ENCODE measurements around the gene LRRC27. TPM values are rescaled to one million over a fixed set of nuclear protein-coding genes. Genes with fewer than 3 reads are reported as not detected.

The LRRC27 gene
- total and polyA plus RNA-seq, 2 of the 4 experiments (the other 2 are of a cell fraction): 3.8 to 5.3 TPM

GRCh38 chr10:132364594-132364970 lies 32.6 kb downstream of the LRRC27 start:
- no peak overlapping the region for H2AK5ac ChIP-seq (ENCODE audit: low read depth, low read length)
- no peaks in the 10 kb centered on the region for H4K20me1 ChIP-seq (ENCODE audit: insufficient read depth, low read length)
- H3K9ac ChIP-seq (ENCODE audit: low read depth, low read length): no peak overlapping the region
- intact Hi-C loops (cut with micrococcal nuclease) (no loop called here), in situ Hi-C loops (cut with MboI; ENCODE audit: low sequenced_read_pairs) (no loop called here), dilution Hi-C loops (cut with HindIII; ENCODE audit: low sequenced_read_pairs, unreplicated experiment) (no loop called here)
- no peak overlapping the region for H3K14ac ChIP-seq (replicated peaks; ENCODE audit: low read depth, low read length)
- no peak overlapping the region for H4K91ac ChIP-seq (ENCODE audit: insufficient read depth, low read depth, low read length)
- no peak overlapping the region for H3K4ac ChIP-seq (ENCODE audit: low read depth, low read length)
- H2AFZ ChIP-seq (replicated peaks; ENCODE audit: low read length, poor library complexity): no peak overlapping the region
- H3K56ac ChIP-seq (ENCODE audit: extremely low read depth, insufficient read depth, low read length): no peak overlapping the region
- POLR2A ChIA-PET (ENCODE audit: unreplicated experiment): no interaction called here
- H3K4me3 ChIP-seq (ENCODE audit: insufficient read depth, low read depth, low read length): no peak overlapping the region
- no peak overlapping the region for H3K18ac ChIP-seq (ENCODE audit: low read depth, low read length)
- peaks cover 9% of the 10 kb centered on the region; the same call in 1 of the 2 replicates for H3K36me3 ChIP-seq (ENCODE audit: control insufficient read depth, insufficient read depth, low read length)
- H3K9me3 ChIP-seq (ENCODE audit: control insufficient read depth, insufficient read depth, low read length): no peaks in the 10 kb centered on the region
- no peak overlapping the region for H3K4me2 ChIP-seq (ENCODE audit: low read depth, low read length)
- H2BK15ac ChIP-seq (ENCODE audit: low read depth, low read length): no peak overlapping the region
- no peak for DNase-seq
- no peak for ATAC-seq (ENCODE audit: low read depth)
- no peaks in the 10 kb centered on the region for H3K4me1 ChIP-seq (ENCODE audit: control insufficient read depth, insufficient read depth, low read length)
- H3K9me1 ChIP-seq (ENCODE audit: insufficient read depth, low read length): 0 out of 2 replicates have a peak, but pooled peaks cover 5% of the 10 kb centered on the region
- no peak overlapping the region for H3K23ac ChIP-seq (ENCODE audit: low read depth, low read length)
- H3K27ac ChIP-seq (ENCODE audit: insufficient read depth, low read length): no peak overlapping the region
- H2BK20ac ChIP-seq (ENCODE audit: low read depth, low read length): no peak overlapping the region
- TF ChIP-seq CTCF (conservative IDR thresholded peaks at IDR 0.05; ENCODE audit: low read depth, low read length) (no peak), POLR2A (IDR thresholded peaks at IDR 0.05; ENCODE audit: low read depth, low read length) (no peak), SMC3 (IDR thresholded peaks at IDR 0.05; ENCODE audit: low read depth, low read length) (no peak), MAFK (IDR thresholded peaks at IDR 0.05; ENCODE audit: low read depth, low read length) (no peak), MAZ (IDR thresholded peaks at IDR 0.05; ENCODE audit: borderline replicate concordance, low read depth, low read length) (no peak), FOS (IDR thresholded peaks at IDR 0.05; ENCODE audit: low read depth, low read length) (no peak), BHLHE40 (IDR thresholded peaks at IDR 0.05; ENCODE audit: low read depth, low read length) (no peak), ELK1 (IDR thresholded peaks at IDR 0.05; ENCODE audit: borderline replicate concordance, low read depth, low read length) (no peak), NFE2L2 (IDR thresholded peaks at IDR 0.05; ENCODE audit: low read depth, low read length) (no peak)
- no peak overlapping the region for H2AK9ac ChIP-seq (replicated peaks; ENCODE audit: low read depth, low read length, poor library complexity)
- H4K5ac ChIP-seq (ENCODE audit: low read depth, low read length): no peak overlapping the region
- CTCF ChIA-PET: no interaction called here
- no peaks in the 10 kb centered on the region for H3K79me1 ChIP-seq (ENCODE audit: low read depth in 1 of 2, low read length in 2 of 2)
- H3K27me3 ChIP-seq (ENCODE audit: control insufficient read depth, insufficient read depth, low read length): no peaks in the 10 kb centered on the region
- no peak overlapping the region for H2BK5ac ChIP-seq (ENCODE audit: low read depth, low read length, poor library complexity, severe bottlenecking)
- H4K8ac ChIP-seq (ENCODE audit: low read depth in 2 of 2, low read length in 2 of 2): no peak overlapping the region
- H2BK120ac ChIP-seq (ENCODE audit: low read depth, low read length): no peak overlapping the region
- 100% methylated on average over 1 of the region's 14 CpGs for WGBS, 2 experiments (ENCODE audit: extremely low coverage in 2 of 2, insufficient read length in 1 of 2)
- BruUV-seq (replicated peaks): no TSS peak
